HepG2 (cell line): ENCODE measurements around the gene DNAJC28. TPM values are rescaled to one million over a fixed set of nuclear protein-coding genes. Genes with fewer than 3 reads are reported as not detected.

ENCODE experiments used
- ATF1 ChIP-seq: IDR thresholded peaks from 2 replicates; pipeline ENCODE4 v1.6.1; 2016; ENCODE audit warnings: mild to moderate bottlenecking, control low read depth
- ATM ChIP-seq: fragments of 450-650 bp; IDR thresholded peaks from 2 replicates; pipeline ENCODE4 v1.7.1; 2017; ENCODE audit warnings: mild to moderate bottlenecking, borderline replicate concordance
- CBFB ChIP-seq: sonication (generic); formaldehyde crosslinking; IDR thresholded peaks from 2 replicates; pipeline ENCODE4 v1.4.0; 2020; ENCODE audit warnings: missing genetic modification reagents
- IKZF1 ChIP-seq: fragments of 450-650 bp; IDR thresholded peaks from 2 replicates; pipeline ENCODE4 v1.7.1; 2016
- KLF15 ChIP-seq: sonication (generic); formaldehyde crosslinking; IDR thresholded peaks from 2 replicates; pipeline ENCODE4 v1.8.1; 2023; ENCODE audit warnings: borderline replicate concordance, mild to moderate bottlenecking, inconsistent platforms, missing genetic modification reagents, mixed read lengths
- MAFG ChIP-seq: sonication (generic); formaldehyde crosslinking; IDR thresholded peaks from 2 replicates; pipeline ENCODE4 v1.5.1; 2020; ENCODE audit warnings: mild to moderate bottlenecking, missing genetic modification reagents
- PHB2 ChIP-seq: fragments of 450-650 bp; IDR thresholded peaks from 2 replicates; pipeline ENCODE4 v1.6.1; 2018; ENCODE audit not compliant: partially characterized antibody
- POLR2AphosphoS5 ChIP-seq: IDR thresholded peaks from 2 replicates; pipeline ENCODE4 v1.6.1; 2012; ENCODE audit warnings: low read depth, low read length
- SALL1 ChIP-seq: sonication (generic); formaldehyde crosslinking; IDR thresholded peaks from 2 replicates; pipeline ENCODE4 v1.8.0; 2022; ENCODE audit warnings: mild to moderate bottlenecking, missing genetic modification reagents
- SOX6 ChIP-seq, 2 experiments: fragments of 450-650 bp in 1 of 2; sonication (generic) in 1 of 2; formaldehyde crosslinking in 1 of 2; IDR thresholded peaks; 2 replicates each; pipeline versions ENCODE4 v1.4.0 to v1.6.1; 2017 to 2020; ENCODE audit warnings: antibody characterized with exemption in 1 of 2, mild to moderate bottlenecking in 1 of 2, missing genetic modification reagents in 1 of 2
- STAG1 ChIP-seq: sonication (generic); formaldehyde crosslinking; IDR thresholded peaks from 2 replicates; pipeline ENCODE4 v1.4.0; 2020; ENCODE audit warnings: missing genetic modification reagents
- TBL1XR1 ChIP-seq: fragments of 150-350 bp; IDR thresholded peaks from 2 replicates; pipeline ENCODE4 v1.6.1; 2014; ENCODE audit warnings: borderline replicate concordance, low read length; ENCODE audit not compliant: partially characterized antibody
- TEF ChIP-seq: sonication (generic); formaldehyde crosslinking; IDR thresholded peaks from 2 replicates; pipeline ENCODE4 v1.5.0; 2020; ENCODE audit warnings: missing genetic modification reagents
- ZBTB43 ChIP-seq: sonication (generic); formaldehyde crosslinking; conservative IDR thresholded peaks from 2 replicates; pipeline ENCODE4 v1.4.0; 2020; ENCODE audit warnings: missing genetic modification reagents
- ZFY ChIP-seq: sonication (generic); formaldehyde crosslinking; IDR thresholded peaks from 2 replicates; pipeline ENCODE4 v1.4.0; 2020; ENCODE audit warnings: missing genetic modification reagents
- ZNF12 ChIP-seq: sonication (generic); formaldehyde crosslinking; IDR thresholded peaks from 2 replicates; pipeline ENCODE4 v1.5.0; 2020; ENCODE audit warnings: missing genetic modification reagents
- ZNF253 ChIP-seq: sonication (generic); formaldehyde crosslinking; IDR thresholded peaks from 2 replicates; pipeline ENCODE4 v1.8.0; 2022; ENCODE audit warnings: mild to moderate bottlenecking, missing genetic modification reagents, borderline replicate concordance
- ZNF354B ChIP-seq: sonication (generic); formaldehyde crosslinking; IDR thresholded peaks from 2 replicates; pipeline ENCODE4 v1.8.0; 2022; ENCODE audit warnings: mild to moderate bottlenecking, missing genetic modification reagents
- ZNF550 ChIP-seq: sonication (generic); formaldehyde crosslinking; IDR thresholded peaks from 2 replicates; pipeline ENCODE4 v1.4.0; 2020; ENCODE audit warnings: mild to moderate bottlenecking, missing genetic modification reagents, borderline replicate concordance
- ZNF597 ChIP-seq: sonication (generic); formaldehyde crosslinking; IDR thresholded peaks from 2 replicates; pipeline ENCODE4 v1.5.0; 2020; ENCODE audit warnings: missing genetic modification reagents
- ZNF740 ChIP-seq: sonication (generic); formaldehyde crosslinking; IDR thresholded peaks from 2 replicates; pipeline ENCODE4 v1.4.0; 2020; ENCODE audit warnings: missing genetic modification reagents
- polyA plus RNA-seq, 8 experiments: library from polyadenylated mRNA; depleted of rRNA in 3 of 8; stranded (reverse) in 7 of 8; unstranded in 1 of 8; fragments of >200 nt; fragmentation: Illumina TruSeq in 4 of 8; extraction: Trizol in 4 of 8; gene quantifications; 2 replicates each; pipeline versions ENCODE4 v1.2.1 to v1.2.3, GENCODE V29; 2011 to 2016; ENCODE audit warnings: low read depth in 4 of 8, missing spikeins in 1 of 8, mixed read lengths in 1 of 8; ENCODE audit not compliant: insufficient read depth in 1 of 8
- total RNA-seq, 5 experiments: library from RNA; depleted of rRNA; stranded (reverse); fragments of >200 nt; fragmentation: Illumina TruSeq; extraction: Trizol; gene quantifications; 2 replicates each; pipeline ENCODE4 v1.2.3, GENCODE V29; 2016; ENCODE audit warnings: low read depth in 1 of 5
- TF ChIP-seq, protein P1 (sequence below): sonication (generic); formaldehyde crosslinking; IDR thresholded peaks from 2 replicates; pipeline ENCODE4 v1.5.1; 2020; ENCODE audit warnings: mild to moderate bottlenecking, missing genetic modification reagents, borderline replicate concordance
- TF ChIP-seq, protein P2 (sequence below), 2 experiments: sonication (generic) in 1 of 2; formaldehyde crosslinking in 1 of 2; IDR thresholded peaks; 2 replicates each; pipeline versions ENCODE4 v1.4.0 to v1.6.1; 2018 to 2020; ENCODE audit warnings: missing genetic modification reagents in 2 of 2, borderline replicate concordance in 1 of 2, low read depth in 1 of 2, mild to moderate bottlenecking in 1 of 2, missing biosample characterization in 1 of 2

DNAJC28 gene
- total and polyA plus RNA-seq, 2 of the 13 experiments (the other 11 are each of a cell fraction or from before 2014, with no cell fraction given): 1.5 to 3.3 TPM

GRCh38 chr21:33479679-33480480 lies 11.6 kb downstream of the DNAJC28 start, which contains the start of gene TMEM50B (continued):
- TF ChIP-seq, protein P1, sequence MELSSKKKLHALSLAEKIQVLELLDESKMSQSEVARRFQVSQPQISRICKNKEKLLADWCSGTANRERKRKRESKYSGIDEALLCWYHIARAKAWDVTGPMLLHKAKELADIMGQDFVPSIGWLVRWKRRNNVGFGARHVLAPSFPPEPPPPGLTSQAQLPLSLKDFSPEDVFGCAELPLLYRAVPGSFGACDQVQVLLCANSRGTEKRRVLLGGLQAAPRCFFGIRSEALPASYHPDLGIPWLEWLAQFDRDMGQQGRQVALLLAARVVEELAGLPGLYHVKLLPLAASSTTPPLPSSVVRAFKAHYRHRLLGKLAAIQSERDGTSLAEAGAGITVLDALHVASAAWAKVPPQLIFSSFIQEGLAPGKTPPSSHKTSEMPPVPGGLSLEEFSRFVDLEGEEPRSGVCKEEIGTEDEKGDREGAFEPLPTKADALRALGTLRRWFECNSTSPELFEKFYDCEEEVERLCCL (CRISPR knock-in tag): no peak
- TF ChIP-seq ATF1 (CRISPR knock-in tag) (no peak), ZNF253 (CRISPR knock-in tag) (0 out of 2 replicates have a peak, but pooled peaks have one; percentile 32), CBFB (CRISPR knock-in tag) (no peak; the same call in 1 of the 2 replicates), SALL1 (CRISPR knock-in tag) (peak; percentile 80), ZBTB43 (CRISPR knock-in tag) (peak; percentile 36; the same call in 1 of the 2 replicates), ATM (no peak), ZNF354B (CRISPR knock-in tag) (no peak), TEF (CRISPR knock-in tag) (peak; percentile 60; the same call in 1 of the 2 replicates), ZFY (CRISPR knock-in tag) (peak; percentile 92), MAFG (CRISPR knock-in tag) (no peak), ZNF550 (CRISPR knock-in tag) (no peak), IKZF1 (no peak), POLR2AphosphoS5 (peak; percentile 86), KLF15 (CRISPR knock-in tag) (peak; percentile 55; the same call in 1 of the 2 replicates), PHB2 (no peak), STAG1 (peak; percentile 47), SOX6 (IDR thresholded peaks at IDR 0.05) (no peak), SOX6 (CRISPR knock-in tag; IDR thresholded peaks at IDR 0.05) (no peak; the same call in 1 of the 2 replicates), ZNF597 (CRISPR knock-in tag) (no peak), ZNF740 (no peak; the same call in 1 of the 2 replicates), TBL1XR1 (no peak), ZNF12 (CRISPR knock-in tag) (peak; percentile 97)
- TF ChIP-seq, protein P2, sequence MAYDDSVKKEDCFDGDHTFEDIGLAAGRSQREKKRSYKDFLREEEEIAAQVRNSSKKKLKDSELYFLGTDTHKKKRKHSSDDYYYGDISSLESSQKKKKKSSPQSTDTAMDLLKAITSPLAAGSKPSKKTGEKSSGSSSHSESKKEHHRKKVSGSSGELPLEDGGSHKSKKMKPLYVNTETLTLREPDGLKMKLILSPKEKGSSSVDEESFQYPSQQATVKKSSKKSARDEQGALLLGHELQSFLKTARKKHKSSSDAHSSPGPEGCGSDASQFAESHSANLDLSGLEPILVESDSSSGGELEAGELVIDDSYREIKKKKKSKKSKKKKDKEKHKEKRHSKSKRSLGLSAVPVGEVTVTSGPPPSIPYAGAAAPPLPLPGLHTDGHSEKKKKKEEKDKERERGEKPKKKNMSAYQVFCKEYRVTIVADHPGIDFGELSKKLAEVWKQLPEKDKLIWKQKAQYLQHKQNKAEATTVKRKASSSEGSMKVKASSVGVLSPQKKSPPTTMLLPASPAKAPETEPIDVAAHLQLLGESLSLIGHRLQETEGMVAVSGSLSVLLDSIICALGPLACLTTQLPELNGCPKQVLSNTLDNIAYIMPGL (CRISPR knock-in tag; IDR thresholded peaks at IDR 0.05; ENCODE audit: borderline replicate concordance in 1 of 2, low read depth in 1 of 2): peak in 1 of 2 experiments; percentile 78; a peak in 2 of 4 replicates
